HepG2 (cell line): ENCODE data around the gene BTBD19. TPM values are rescaled to one million over a fixed set of nuclear protein-coding genes. Genes with fewer than 3 reads are reported as not detected.

Experiments used
- ARID4A ChIP-seq: sonication (generic); formaldehyde crosslinking; IDR thresholded peaks from 2 replicates; pipeline ENCODE4 v1.5.0; 2020; ENCODE audit warnings: mild to moderate bottlenecking, missing genetic modification reagents, borderline replicate concordance
- ASH2L ChIP-seq: fragments of 300-600, 200-600 bp; sonication (generic); IDR thresholded peaks from 2 replicates; pipeline ENCODE4 v1.7.0; 2017; ENCODE audit warnings: low read depth, mild to moderate bottlenecking, moderate library complexity, mixed read lengths, low read length; ENCODE audit not compliant: insufficient read length
- ATF1 ChIP-seq: IDR thresholded peaks from 2 replicates; pipeline ENCODE4 v1.6.1; 2016; ENCODE audit warnings: mild to moderate bottlenecking, control low read depth
- CEBPG ChIP-seq: IDR thresholded peaks from 2 replicates; pipeline ENCODE4 v1.6.1; 2016
- MBNL3 ChIP-seq: fragments of 250-450 bp; sonication (Bioruptor Pico); conservative IDR thresholded peaks from 2 replicates; pipeline ENCODE4 v1.8.0; 2022; ENCODE audit warnings: mild to moderate bottlenecking, inconsistent platforms
- SALL2 ChIP-seq: sonication (generic); formaldehyde crosslinking; IDR thresholded peaks from 2 replicates; pipeline ENCODE4 v1.8.1; 2023; ENCODE audit warnings: mild to moderate bottlenecking, missing genetic modification reagents, inconsistent platforms
- TAF1 ChIP-seq: sonication (generic); formaldehyde crosslinking; IDR thresholded peaks from 2 replicates; pipeline ENCODE4 v1.4.0; 2020; ENCODE audit warnings: missing genetic modification reagents
- THAP11 ChIP-seq: IDR thresholded peaks from 2 replicates; pipeline ENCODE4 v1.6.1; 2016; ENCODE audit warnings: missing biosample characterization, missing genetic modification reagents
- TRIM22 ChIP-seq: fragments of 450-650 bp; IDR thresholded peaks from 2 replicates; pipeline ENCODE4 v1.6.1; 2017
- ZBTB49 ChIP-seq: sonication (generic); formaldehyde crosslinking; IDR thresholded peaks from 2 replicates; pipeline ENCODE4 v1.4.0; 2020; ENCODE audit warnings: missing genetic modification reagents, borderline replicate concordance
- ZNF33A ChIP-seq: sonication (generic); formaldehyde crosslinking; IDR thresholded peaks from 2 replicates; pipeline ENCODE4 v1.5.1; 2020; ENCODE audit warnings: missing genetic modification reagents, mild to moderate bottlenecking, moderate library complexity, borderline replicate concordance
- ZNF616 ChIP-seq: sonication (generic); formaldehyde crosslinking; IDR thresholded peaks from 2 replicates; pipeline ENCODE4 v1.5.0; 2020; ENCODE audit warnings: low read depth, mild to moderate bottlenecking, missing genetic modification reagents
- ZNF710 ChIP-seq: sonication (generic); formaldehyde crosslinking; IDR thresholded peaks from 2 replicates; pipeline ENCODE4 v1.5.0; 2020; ENCODE audit warnings: mild to moderate bottlenecking, missing genetic modification reagents, borderline replicate concordance
- ZNF839 ChIP-seq: sonication (generic); formaldehyde crosslinking; IDR thresholded peaks from 2 replicates; pipeline ENCODE4 v1.4.0; 2020; ENCODE audit warnings: missing genetic modification reagents, mild to moderate bottlenecking, borderline replicate concordance
- ZZZ3 ChIP-seq: sonication (generic); formaldehyde crosslinking; IDR thresholded peaks from 2 replicates; pipeline ENCODE4 v1.4.0; 2020; ENCODE audit warnings: missing genetic modification reagents, mild to moderate bottlenecking, borderline replicate concordance
- polyA plus RNA-seq, 8 experiments: library from polyadenylated mRNA; depleted of rRNA in 3 of 8; stranded (reverse) in 7 of 8; unstranded in 1 of 8; fragments of >200 nt; fragmentation: Illumina TruSeq in 4 of 8; extraction: Trizol in 4 of 8; gene quantifications; 2 replicates each; pipeline versions ENCODE4 v1.2.1 to v1.2.3, GENCODE V29; 2011 to 2016; ENCODE audit warnings: low read depth in 4 of 8, missing spikeins in 1 of 8, mixed read lengths in 1 of 8; ENCODE audit not compliant: insufficient read depth in 1 of 8
- total RNA-seq, 5 experiments: library from RNA; depleted of rRNA; stranded (reverse); fragments of >200 nt; fragmentation: Illumina TruSeq; extraction: Trizol; gene quantifications; 2 replicates each; pipeline ENCODE4 v1.2.3, GENCODE V29; 2016; ENCODE audit warnings: low read depth in 1 of 5

Gene BTBD19
- total and polyA plus RNA-seq, 2 of the 13 experiments (the other 11 are each of a cell fraction or from before 2014, with no cell fraction given): 2.7 to 6.7 TPM

GRCh38 chr1:44808938-44809917 is 905 bp downstream of the BTBD19 start (continued):
- TF ChIP-seq ZNF616 (CRISPR knock-in tag) (no peak), ZNF839 (no peak), TAF1 (CRISPR knock-in tag) (peak; percentile 41), SALL2 (CRISPR knock-in tag) (no peak), MBNL3 (CRISPR knock-in tag) (no peak), ZNF33A (no peak), THAP11 (CRISPR knock-in tag) (0 out of 2 replicates have a peak, but pooled peaks have one; percentile 17), ARID4A (CRISPR knock-in tag) (no peak), CEBPG (CRISPR knock-in tag) (no peak), ZBTB49 (CRISPR knock-in tag) (no peak), ZZZ3 (CRISPR knock-in tag) (0 out of 2 replicates have a peak, but pooled peaks have one; percentile 2), ATF1 (CRISPR knock-in tag) (no peak), ASH2L (no peak), ZNF710 (CRISPR knock-in tag) (no peak), TRIM22 (no peak)
